ACC112 (cell line): Measurements from ENCODE around the gene EFCAB5.
"Not testable (repeated sequence)": the region's sequence is repeated elsewhere in the genome, so short reads cannot be mapped to it uniquely, and the experiment has no call there.

Experiments
- H2AFZ ChIP-seq: fragments of 200-600 bp; sonication (generic); one replicate; pipeline ENCODE4 v1.6.0; 2017; ENCODE audit warnings: antibody characterized with exemption, low read length; ENCODE audit not compliant: unreplicated experiment
- H3K27ac ChIP-seq: fragments of 200-600 bp; sonication (generic); 2 replicates; pipeline ENCODE4 v1.5.1; 2014; ENCODE audit warnings: low read depth, mild to moderate bottlenecking, antibody characterized with exemption, low read length, moderate library complexity
- H3K27me3 ChIP-seq: fragments of 200-600 bp; sonication (generic); 2 replicates; pipeline ENCODE4 v1.6.1; 2014; ENCODE audit warnings: mild to moderate bottlenecking, antibody characterized with exemption, low read length, moderate library complexity, mixed read lengths; ENCODE audit not compliant: insufficient read depth
- H3K36me3 ChIP-seq: fragments of 200-600 bp; sonication (generic); 2 replicates; pipeline ENCODE4 v1.6.1; 2016; ENCODE audit warnings: mild to moderate bottlenecking, antibody characterized with exemption, low read length, moderate library complexity, mixed read lengths; ENCODE audit not compliant: insufficient read depth
- H3K4me1 ChIP-seq: fragments of 200-600 bp; sonication (generic); one replicate; pipeline ENCODE4 v1.6.1; 2016; ENCODE audit warnings: low read length, mixed read lengths; ENCODE audit not compliant: insufficient read depth, unreplicated experiment, control insufficient read depth
- H3K4me3 ChIP-seq: fragments of 200-600 bp; sonication (generic); 2 replicates; pipeline ENCODE4 v1.5.1; 2014; ENCODE audit warnings: mild to moderate bottlenecking, low read depth, low read length
- H3K79me2 ChIP-seq: fragments of 200-600 bp; sonication (generic); one replicate; pipeline ENCODE4 v1.6.0; 2016; ENCODE audit warnings: low read length; ENCODE audit not compliant: control insufficient read depth, unreplicated experiment, insufficient read depth

Gene EFCAB5

GRCh38 chr17:30005709-30006320 lies 64.4 kb downstream of the EFCAB5 start:
- Histone ChIP-seq H3K4me1 (peaks cover 10% of the 10 kb centered on the region), H3K36me3 (no peaks in the 10 kb centered on the region), H3K27me3 (no peaks in the 10 kb centered on the region), H3K79me2 (no peaks in the 10 kb centered on the region), H3K27ac (no peak overlapping the region), H3K4me3 (no peak overlapping the region), H2AFZ (no peak overlapping the region)

- H2AFZ ChIP-seq, H3K79me2 ChIP-seq, H3K4me1 ChIP-seq, H3K4me3 ChIP-seq, H3K36me3 ChIP-seq, H3K27me3 ChIP-seq, H3K27ac ChIP-seq: not testable (repeated sequence)
Measured at GRCh38 chr17:30011934-30012333, 70.5 kb downstream of the EFCAB5 start.

- no peaks in the 10 kb centered on the region for H3K36me3 ChIP-seq
- no peaks in the 10 kb centered on the region for H3K27me3 ChIP-seq
- H3K4me3 ChIP-seq, result peak overlapping the region; percentile 54
- no peaks in the 10 kb centered on the region for H3K4me1 ChIP-seq
- H3K79me2 ChIP-seq, result no peaks in the 10 kb centered on the region
- H2AFZ ChIP-seq, result no peak overlapping the region
- no peak overlapping the region for H3K27ac ChIP-seq
Measured at GRCh38 chr17:30021708-30022317, 80.4 kb downstream of the EFCAB5 start.

GRCh38 chr17:30025325-30025724 lies 83.9 kb downstream of the EFCAB5 start:
- H3K27me3 ChIP-seq, H3K36me3 ChIP-seq, H2AFZ ChIP-seq, H3K4me3 ChIP-seq, H3K79me2 ChIP-seq, H3K4me1 ChIP-seq, H3K27ac ChIP-seq: not testable (repeated sequence)

GRCh38 chr17:30027676-30028075 lies 86.2 kb downstream of the EFCAB5 start:
- H3K4me3 ChIP-seq, result no peak overlapping the region
- no peak overlapping the region for H2AFZ ChIP-seq
- H3K27me3 ChIP-seq, result no peaks in the 10 kb centered on the region
- no peaks in the 10 kb centered on the region for H3K4me1 ChIP-seq
- H3K27ac ChIP-seq, result no peak overlapping the region
- no peaks in the 10 kb centered on the region for H3K36me3 ChIP-seq
- H3K79me2 ChIP-seq, result no peaks in the 10 kb centered on the region

- Histone ChIP-seq H3K36me3 (no peaks in the 10 kb centered on the region), H3K4me1 (no peaks in the 10 kb centered on the region), H2AFZ (no peak overlapping the region), H3K27me3 (peaks cover 6% of the 10 kb centered on the region; the same call in 1 of the 2 replicates), H3K4me3 (no peak overlapping the region), H3K27ac (no peak overlapping the region), H3K79me2 (no peaks in the 10 kb centered on the region)
Measured at GRCh38 chr17:30031214-30031869, 89.9 kb downstream of the EFCAB5 start.

GRCh38 chr17:30035369-30035768 lies 93.9 kb downstream of the EFCAB5 start:
- Histone ChIP-seq H3K27ac (no peak overlapping the region), H3K4me3 (no peak overlapping the region), H2AFZ (no peak overlapping the region), H3K36me3 (no peaks in the 10 kb centered on the region), H3K79me2 (no peaks in the 10 kb centered on the region), H3K27me3 (peaks cover 16% of the 10 kb centered on the region), H3K4me1 (no peaks in the 10 kb centered on the region)

GRCh38 chr17:30040719-30041518 lies 99.5 kb downstream of the EFCAB5 start:
- not testable (repeated sequence) for H3K4me3 ChIP-seq, H3K79me2 ChIP-seq, H3K36me3 ChIP-seq, H2AFZ ChIP-seq, H3K4me1 ChIP-seq, H3K27ac ChIP-seq
- H3K27me3 ChIP-seq, result peaks cover 27% of the 10 kb centered on the region

- no peak overlapping the region for H3K27ac ChIP-seq
- H3K36me3 ChIP-seq, result no peaks in the 10 kb centered on the region
- H3K79me2 ChIP-seq, result no peaks in the 10 kb centered on the region
- no peaks in the 10 kb centered on the region for H3K4me1 ChIP-seq
- H3K27me3 ChIP-seq, result peaks cover 33% of the 10 kb centered on the region
- H3K4me3 ChIP-seq, result no peak overlapping the region
- H2AFZ ChIP-seq, result no peak overlapping the region
Measured at GRCh38 chr17:30041551-30041950, 100.1 kb downstream of the EFCAB5 start.

- Histone ChIP-seq H3K27ac (no peak overlapping the region), H3K4me3 (no peak overlapping the region), H3K27me3 (peaks cover 57% of the 10 kb centered on the region), H3K36me3 (no peaks in the 10 kb centered on the region), H3K79me2 (no peaks in the 10 kb centered on the region), H2AFZ (no peak overlapping the region), H3K4me1 (no peaks in the 10 kb centered on the region)
Measured at GRCh38 chr17:30062372-30062771, 120.9 kb downstream of the EFCAB5 start.
